Activated CD4-positive, alpha-beta T cell treated with anti-CD3 and anti-CD28 coated beads for 4 hours (primary cell): Measurements from ENCODE around the gene OPCML.

Experiments
- DNase-seq, 2 donors: peaks; one replicate each; pipeline ENCODE4 v3.0.0-alpha.2; 2020

OPCML gene

DNA sequence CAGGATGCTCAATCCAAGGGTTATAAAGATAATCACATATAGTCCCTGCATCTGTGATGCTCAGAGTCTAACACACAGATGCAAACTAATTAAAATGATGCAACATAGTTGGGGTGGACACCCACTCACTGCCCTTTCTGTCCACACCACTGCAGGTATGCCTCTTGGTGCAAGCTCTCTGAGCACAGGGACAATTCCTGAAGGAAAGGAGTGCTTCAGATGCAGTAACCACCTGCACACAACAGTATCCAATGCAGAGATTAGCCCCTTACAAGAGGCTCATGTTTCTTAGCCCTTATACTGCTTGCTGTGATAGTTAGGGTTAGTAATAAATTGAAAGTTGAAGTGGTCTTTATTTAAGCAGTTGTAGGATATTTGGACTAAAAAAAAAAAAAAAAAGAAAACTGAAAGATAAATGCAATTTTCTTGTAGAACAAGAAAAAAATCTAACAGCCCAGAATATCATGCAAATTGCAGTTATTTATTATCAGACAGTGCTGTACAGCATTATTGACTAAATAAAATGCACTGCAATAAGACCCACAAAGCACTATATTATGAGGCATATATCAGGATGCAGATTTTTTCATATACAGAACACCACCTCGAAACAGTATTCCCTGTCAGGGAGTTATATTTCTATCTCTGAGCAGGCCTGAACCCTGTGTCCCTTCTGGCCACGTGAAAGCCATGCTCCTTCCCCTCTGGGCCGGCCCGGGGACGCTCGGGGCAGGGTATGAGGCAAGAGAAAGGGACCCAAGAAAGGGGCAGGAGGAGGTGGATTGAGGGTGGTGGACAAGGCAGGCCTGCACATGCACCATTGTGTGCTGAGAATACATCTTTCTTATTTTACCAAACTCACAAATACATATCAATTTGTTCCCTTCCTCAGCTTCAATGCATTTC is 260.2 kb downstream of the OPCML start:
- DNase-seq, result no peak

DNA sequence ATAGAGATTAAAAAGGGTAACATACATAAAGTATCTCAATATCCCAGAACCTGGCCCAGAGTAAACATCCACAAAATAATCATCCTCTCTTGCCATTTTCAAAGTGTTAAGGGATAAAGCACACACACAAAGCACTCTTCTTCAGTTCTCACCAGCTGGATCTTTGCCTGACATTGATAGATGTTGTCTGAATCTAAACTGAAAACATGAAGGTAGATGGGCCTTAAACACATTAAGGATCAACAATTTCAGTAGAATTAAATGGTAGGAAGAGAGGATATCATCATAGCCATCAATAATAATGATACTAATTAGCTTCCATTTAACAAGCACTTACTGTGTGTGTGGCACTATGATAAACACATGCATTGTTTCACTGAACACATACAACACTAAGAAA is 261.1 kb downstream of the OPCML start:
- no peak for DNase-seq

DNA sequence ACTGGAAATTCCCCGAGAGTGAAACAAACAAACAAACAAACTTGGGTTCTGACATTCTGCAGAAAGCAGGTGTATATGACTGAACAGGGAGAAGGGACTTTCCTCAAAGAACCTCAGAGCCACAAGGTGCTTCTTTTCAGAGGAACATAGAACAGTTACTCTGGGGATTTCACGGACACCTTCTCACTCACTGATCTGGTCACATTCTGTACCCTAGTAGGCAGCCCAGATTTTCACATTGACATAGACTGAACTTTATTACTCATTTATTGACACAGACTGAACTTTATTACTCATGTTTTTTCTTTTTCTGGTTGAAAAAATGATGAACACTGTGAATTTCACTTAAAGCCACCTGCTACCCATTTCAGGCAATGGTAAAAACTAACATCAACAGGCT is 263.0 kb downstream of the OPCML start:
- no peak for DNase-seq

DNA sequence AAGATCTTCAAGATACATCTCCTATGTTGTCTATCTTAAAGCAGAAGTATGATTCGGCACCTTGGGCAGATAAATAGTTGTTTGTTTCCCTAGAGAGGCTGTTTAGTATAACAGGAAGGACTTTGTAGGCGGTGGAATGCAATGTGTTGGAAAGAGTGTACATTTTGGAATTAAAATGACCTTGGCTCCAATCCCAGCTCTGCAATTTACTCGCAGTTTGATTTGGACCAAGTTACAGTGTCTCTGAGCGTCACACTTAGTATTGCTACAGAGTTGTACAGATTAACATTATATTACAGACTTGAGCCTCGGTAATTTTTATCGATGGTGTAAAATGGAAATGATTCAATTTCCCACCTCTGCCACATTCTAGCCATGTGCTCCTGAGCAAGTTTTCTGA is 265.3 kb downstream of the OPCML start:
- DNase-seq, result no peak

DNA sequence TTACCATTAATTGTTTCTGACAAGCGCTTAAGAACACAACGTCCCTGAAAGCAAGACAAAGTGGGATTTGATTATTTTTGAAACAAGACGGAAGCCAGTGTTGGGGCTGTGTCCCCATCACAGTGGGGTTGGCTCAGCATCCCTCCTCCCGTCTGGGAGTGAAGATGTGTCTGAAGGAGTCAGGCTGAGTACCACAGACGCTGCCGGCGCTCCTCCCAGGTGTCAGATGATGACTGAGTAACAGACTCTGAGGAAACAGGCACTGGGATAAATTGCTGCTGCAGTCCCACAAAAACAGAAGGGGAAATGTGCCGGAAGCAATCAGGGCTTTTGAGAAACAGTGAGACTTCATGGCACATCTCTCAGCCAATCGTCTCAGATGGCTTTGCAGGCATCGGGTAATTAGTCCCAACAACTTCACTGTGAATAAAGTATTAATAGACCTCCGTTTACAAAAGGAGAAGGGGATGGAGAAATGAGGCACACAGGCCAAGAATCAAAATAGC is 266.7 kb downstream of the OPCML start:
- no peak for DNase-seq

DNA sequence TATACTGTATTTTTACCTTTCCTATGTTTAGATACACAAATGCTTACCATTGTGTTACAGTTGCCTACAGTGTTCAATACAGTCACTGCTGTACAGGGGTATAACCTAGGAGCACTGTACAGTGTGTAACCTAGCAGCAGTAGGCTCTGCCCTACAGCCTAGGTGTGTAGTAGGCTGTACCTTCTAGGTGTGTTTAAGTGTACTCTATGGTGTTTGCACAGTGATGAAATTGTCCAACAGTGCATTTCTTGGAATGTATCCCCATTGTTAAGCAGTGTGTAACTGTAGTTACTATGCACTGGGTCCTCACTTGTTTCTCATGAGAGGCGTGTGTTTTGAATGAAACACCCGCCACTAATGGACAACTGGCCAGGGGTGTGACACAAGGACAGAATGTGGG is 269.0 kb downstream of the OPCML start:
- DNase-seq, result no peak

DNA sequence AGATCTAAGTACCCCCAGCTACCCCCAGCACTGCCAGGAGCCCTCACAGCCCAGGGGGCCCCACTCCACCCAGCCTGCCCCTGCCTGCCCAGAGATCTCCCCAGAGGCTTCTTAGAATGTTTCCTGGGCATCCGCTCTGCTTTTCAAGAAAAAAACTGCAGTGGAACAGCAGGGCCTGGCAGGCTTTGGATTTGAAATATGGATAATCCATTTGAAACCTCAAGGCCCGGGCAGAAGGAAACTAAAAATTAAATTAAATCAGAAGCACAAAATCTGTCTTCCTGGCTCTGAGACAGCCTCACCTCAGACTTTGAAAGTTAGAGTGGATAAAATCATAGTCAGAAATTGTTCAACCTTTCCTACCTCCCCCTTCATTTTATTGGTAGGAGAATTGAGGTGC is 273.6 kb downstream of the OPCML start:
- no peak for DNase-seq

DNA sequence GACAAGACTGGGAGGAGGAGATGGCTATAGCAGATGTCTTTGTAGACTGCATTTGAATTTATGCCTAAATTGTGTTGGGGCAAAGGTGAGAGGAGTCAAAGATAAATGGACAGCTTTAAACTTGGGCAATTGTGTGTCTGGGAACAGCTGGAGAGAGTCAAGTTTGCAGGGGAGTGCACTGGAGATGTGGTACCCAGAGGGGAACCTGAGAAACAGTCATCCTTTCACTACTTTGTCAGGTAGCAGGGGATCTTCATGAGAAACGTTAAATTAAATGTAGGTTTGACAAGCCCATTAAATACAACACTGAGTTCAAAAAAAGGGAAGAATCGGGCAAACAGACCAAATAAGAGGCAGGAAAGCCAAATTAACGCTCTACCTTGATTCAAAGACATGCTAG is 277.7 kb downstream of the OPCML start:
- DNase-seq, result no peak

DNA sequence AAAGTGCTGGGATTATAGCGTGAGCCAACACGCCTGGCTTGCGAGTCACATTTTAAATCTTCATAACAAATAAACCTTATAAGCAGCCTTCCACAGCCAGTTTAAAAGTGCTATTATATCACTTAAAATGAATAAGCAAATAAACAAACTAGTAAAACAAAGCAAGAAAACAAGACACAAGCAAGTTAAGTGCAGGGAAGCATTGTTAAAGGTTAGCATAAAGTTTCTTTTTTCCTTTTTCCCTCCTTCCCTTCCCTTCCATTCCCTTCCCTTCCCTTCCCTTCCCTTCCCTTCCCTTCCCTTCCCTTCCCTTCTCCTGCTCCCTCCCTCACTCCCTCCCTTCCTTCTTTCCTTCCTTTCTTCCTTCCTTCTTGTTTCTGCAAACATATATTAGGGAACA is 278.7 kb downstream of the OPCML start:
- no peak for DNase-seq

DNA sequence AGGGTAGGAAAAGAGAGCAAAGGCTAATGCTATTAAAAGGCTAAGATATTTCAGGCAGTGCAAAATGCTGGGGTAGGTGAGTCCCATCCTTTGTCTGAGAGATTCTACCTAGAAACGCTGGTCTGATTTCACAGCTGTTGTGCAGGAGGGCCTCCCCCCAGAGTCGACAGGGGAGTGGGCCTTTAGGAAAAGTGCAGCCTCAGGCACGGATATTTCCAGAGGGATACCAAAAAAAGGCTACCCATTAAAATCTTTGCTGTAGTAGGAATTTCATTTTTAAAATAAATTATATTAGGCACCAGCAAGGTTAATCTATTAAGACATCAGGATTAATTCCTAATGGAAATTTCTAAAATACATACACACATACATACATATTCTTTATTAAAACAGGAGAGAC is 280.5 kb downstream of the OPCML start:
- no peak for DNase-seq

DNA sequence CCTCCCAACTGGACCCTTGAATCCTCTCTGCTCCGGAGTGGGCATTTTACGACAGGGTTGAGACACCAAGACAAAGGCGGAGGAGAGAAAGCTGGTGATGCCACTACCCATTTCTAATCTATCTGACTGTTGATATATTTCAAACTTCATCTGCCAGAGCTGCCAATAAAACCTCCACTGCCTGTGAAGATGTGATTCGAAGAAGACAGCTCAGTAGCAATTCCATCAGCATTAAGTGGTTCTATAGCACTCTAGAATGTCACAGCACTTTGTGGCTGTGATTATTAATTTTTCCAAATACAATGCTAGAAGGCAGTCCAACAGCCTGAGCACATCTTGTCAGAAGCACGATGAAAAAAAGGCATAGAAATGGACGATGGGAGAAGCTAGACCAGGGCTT is 282.8 kb downstream of the OPCML start:
- DNase-seq, result no peak

DNA sequence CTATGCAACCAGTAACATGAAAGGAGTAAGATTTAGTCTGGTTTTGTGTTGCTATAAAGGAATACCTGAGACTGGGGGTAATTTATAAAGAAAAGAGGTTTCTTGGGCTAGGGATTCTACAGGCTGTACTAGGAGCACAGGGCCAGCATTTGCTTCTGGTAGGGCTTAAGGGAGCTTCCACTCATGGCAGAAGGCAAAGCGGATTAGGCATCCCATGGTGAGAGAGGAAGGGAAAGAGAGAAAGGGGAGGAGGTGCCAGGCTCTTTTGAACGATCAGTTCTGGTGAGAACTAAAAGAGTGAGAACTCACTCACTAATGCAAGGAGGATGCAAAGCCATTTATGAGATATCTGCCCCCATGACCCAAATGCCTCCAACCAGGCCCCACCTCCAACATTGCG is 283.2 kb downstream of the OPCML start:
- DNase-seq, result no peak

DNA sequence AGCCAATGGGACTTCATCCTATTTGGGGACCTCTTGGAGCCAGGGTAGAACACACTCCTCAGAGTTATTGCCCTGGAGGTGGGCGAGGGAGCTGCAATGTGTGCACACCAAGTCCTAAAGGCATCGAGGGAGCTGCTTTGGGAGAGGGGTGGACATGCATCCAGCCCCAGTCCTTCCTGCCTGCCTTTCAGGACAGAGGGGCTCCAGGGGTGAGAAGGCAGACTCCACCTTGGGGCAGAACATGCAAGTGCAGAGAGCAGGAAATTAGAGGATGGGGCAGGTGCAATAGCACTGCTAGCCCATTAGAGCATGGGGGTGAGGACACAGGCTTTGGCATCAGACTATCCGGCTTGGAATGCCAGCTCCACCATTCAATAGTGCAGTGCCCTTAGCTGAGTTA is 288.5 kb downstream of the OPCML start:
- no peak for DNase-seq

DNA sequence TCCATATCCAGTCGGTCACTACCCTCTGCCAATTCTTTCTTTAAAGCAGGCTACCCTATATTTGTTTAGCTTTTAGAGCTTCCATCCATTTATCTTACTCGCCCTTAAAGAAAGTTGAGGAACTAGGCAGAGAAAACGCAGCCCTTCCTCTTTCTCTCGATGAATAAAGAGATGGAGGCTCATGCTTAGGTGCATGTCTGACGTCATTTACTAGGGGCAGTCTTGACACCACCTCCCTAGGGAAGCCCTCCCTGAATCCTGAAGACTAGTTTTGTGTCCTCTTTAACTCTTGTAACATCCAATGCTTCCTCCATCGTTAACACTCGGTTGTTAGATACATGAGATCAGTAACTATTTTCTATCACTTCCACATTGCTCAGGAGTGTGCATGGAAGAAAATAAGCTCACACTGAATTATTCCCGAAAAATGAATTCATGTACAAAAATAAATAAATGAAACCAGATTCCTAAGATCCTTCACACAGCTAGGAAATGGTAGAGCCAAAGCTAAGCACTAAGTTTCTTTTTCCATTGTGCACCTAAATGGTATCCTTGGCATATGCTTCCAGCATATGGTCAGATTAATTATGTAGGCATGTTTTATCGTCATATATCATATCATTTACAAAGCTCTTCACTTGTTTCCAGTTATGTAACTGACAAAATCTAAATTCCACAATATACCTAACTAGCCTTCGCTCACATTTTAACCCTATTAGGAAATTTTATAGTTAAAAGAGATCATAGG is 291.2 kb downstream of the OPCML start:
- no peak for DNase-seq

DNA sequence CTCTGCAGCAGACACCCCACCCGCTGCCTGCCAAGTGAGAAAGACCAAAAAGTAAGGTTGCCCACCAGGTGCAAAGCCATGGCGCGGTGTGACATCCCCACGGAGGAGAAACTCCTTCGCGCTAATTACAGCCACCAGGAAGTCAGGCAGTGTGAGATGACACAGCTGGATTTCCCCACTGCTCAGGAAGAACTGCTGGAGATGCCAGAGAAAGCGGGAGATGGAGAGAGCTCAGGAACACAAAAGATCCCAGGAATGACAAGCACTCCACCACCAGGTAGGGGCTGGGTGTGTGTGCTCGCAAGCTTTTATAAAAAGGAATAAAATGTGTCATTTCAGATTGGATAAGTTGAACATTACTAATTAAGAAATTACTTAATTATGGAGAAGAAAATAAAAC is 292.7 kb downstream of the OPCML start:
- DNase-seq, result no peak

DNA sequence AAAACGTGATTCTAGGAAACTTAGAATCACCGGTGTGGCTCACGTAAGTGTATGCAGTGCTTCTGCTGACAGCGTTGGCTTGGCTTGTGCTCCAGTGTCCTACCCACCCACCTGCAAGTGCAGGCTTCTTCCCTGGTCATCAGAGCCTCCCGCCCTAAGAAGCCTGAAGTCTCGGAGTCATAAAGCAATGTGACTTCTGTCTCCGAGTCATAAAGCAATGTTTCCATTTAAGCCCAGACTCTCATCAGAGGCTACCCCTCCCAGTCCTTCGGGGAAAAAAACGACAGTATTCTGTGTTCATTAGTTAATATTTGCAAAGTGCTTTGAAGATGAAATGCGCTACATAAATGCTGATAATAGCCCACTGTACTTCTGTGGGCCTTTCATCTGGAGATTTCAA is 293.8 kb downstream of the OPCML start:
- DNase-seq, result no peak

DNA sequence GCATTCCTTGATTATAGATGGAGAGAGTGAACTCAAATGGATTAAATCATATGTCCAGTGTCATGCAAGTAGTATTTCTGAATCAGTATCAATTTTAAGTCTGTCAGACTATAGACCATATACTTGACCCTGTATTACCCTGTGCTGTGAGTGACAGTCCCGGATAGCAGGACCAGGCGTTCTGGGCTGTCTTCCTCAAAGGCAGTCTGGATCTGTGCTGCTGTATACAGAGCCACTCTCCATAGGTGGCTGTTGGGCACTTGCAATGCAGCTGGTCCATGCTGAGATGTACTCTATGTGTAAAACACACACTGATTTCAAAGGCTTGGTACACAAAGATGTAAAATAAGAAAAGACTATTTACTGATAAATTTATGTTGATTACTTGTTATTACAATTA is 294.3 kb downstream of the OPCML start:
- no peak for DNase-seq

DNA sequence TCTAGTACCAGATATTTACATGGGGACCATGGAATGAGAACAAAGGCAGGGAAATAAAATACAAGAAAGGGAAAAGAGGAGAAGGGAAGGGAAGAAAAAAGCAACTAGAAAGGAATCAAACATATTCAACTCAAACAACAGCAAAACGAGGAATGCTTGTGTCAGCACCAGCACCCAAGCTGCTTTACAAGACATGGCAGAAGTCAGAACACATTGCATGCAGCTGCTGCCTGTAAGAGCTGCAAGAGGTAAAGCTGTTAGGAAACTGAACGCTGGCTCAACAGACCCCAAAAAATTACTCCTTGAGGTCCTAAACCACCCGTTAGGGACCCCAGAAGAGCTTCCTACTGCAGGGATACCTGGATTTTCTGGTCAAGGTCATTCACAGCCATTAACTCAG is 296.9 kb downstream of the OPCML start:
- no peak for DNase-seq

DNA sequence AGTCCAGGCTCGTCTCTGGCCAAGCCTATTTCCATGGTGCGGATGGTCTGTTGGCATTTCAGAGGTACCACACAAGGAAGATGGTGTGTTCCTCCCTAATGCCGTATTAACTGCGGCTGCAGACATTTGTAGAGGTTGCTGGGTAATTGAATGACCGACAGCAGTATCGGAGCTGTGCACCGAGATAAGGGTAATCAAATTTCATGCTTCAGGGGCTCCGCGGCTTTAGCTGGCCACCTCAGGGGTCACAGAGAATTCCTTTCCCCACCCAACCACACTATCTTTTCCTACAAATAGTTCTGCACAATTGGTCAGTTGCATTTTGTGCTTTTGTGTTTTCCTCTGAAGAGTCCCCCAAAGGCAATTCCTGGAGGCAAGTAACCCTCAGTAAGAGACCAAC is 297.4 kb downstream of the OPCML start:
- no peak for DNase-seq

DNA sequence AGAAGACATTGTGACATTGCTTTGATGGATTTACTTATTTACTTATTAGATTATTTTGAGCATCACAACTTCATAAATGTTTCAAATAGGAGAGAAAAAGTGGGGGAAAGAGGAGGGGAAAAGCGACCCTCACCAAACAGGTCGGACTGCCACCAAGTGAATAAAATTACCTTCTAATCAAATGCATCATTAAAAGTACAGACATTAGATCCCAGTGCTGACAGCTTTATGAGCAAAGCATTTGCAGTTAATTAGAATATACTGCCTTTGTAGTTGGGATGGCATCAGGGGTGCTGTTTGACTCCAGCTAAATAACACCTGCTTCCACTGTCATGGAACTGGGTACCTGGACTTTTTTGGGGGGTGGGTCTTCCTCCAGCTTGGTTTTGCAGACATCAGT is 299.6 kb downstream of the OPCML start:
- DNase-seq, result no peak

DNA sequence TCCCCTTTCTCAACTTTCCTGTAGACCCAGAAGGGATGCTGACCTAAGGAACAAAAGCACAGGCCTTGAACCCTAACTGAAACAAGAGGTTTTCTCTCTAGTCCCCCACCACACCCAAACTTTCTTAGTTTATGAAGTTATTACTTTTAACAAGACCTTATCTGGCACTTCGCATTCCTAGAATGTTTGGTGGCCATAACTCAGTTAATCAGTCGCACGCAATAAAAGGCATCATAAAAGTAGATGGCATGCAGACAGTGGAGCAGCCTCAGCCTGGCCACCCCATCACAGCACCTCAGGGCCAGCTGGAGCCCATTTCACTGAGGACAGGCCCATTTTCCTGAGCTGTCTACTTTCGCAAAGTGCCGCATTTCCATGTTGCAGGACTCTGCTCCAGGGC is 301.9 kb downstream of the OPCML start:
- DNase-seq, result no peak

DNA sequence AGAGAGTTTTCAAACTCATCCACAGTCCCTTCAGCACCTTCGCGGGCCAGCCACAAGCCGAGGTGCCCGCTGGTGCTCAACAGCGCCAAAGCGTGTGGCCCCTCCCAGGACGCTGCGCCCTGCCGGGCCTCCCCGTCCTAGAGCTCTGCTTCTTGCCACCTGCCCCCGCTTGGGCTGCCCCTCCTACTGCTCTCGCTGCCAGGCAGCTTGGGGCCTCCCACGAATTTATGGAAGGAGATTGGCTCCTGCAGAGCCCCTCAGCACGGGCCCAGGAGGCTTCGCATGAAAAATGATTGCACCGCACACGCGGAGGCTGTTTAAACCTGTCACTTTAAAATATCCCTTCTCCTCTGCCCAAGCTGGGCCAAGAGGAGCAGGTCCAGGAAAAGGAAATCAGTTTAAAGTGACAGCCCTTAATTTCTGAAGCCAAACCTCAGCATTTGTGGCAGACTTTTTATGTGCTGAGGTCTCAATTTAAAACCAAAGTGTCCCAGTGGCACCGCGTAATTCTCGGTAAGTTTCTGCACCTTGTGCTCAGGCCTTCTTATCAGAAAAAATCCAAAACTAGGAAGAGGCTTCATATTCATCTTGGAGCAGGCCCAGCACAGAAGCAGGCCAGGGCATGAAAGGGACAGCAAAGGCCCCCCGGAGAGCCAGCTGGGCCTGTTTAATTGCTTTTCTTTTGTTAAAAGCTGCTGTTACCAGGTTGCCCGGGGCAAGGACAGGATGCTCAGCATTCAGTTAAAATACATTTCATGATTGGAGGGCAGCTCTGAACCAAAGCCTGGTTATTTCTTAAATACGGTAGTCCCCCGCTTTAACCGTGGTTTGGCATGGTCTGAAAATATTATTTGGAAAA is 303.6 kb downstream of the OPCML start:
- DNase-seq, result no peak

DNA sequence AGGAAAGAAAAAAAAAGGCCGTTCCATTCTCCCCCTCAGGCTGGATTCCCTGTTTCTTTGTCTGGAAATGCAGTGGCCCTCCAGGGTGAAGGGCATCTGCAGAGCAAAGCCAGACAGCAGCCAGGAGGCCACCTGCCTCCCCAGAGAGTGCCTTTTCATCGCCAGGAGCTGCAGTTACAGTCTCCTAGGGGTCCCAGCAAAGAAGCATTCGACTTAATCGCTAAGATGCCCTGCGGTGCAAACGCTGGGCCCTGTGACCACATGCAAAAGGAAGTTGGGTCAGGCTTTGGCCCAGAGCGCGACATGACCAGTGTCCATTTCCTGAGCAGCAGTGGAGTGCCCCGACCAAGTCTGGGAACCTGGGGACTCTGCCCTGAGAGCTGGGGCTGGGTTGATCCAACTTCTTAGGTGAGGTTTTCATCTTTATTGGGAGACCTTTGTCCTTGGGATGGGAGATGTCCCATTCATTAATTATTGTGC is 304.6 kb downstream of the OPCML start:
- no peak for DNase-seq
